CD4-positive, alpha-beta T cell treated with Interleukin-1 beta for 1 hour (primary cell): ENCODE measurements around the gene ANKS3.

ENCODE experiments used
- DNase-seq, 2 donors: peaks; one replicate each; pipeline ENCODE4 v3.0.0-alpha.2; 2020 to 2022

Gene ANKS3

DNA sequence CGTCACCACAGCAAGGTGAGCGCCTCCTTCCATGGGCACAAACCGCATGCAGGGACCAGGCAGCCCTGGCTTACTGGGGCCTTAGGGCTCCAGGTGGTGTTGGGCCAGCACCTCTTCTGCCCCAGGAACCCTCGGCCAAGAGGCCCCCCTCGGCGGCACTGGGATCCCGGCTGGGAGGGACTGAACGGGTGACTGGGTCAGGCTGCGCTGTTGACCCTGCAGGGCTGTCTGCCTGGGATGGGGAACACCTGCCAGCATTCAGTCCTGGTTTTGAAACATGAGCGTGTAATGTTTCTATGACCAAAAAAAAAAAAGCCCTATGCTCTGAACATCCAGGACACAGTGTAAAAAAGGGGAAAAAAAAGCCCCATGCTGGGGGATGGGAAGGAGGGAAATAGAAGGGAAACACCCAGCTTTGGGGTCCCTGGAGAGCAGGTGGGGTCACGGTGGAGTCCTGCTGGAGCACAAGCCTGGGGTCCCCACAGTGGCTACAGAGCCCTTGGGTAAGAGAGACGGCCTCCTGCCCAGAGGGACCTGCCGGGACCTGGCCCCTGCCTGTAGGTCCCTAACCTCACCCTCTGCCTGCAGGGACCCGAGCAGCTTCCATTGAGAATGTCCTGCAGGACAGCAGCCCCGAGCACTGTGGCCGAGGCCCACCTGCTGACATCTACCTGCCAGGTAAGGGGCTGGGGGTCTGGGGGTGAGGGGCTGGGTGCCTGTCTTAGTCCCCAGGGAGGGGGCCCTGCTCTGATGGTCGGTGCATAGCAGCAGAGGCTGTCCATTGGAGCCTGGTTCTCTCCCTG lies 50.6 kb downstream of the ANKS3 start:
- DNase-seq = no peak

DNA sequence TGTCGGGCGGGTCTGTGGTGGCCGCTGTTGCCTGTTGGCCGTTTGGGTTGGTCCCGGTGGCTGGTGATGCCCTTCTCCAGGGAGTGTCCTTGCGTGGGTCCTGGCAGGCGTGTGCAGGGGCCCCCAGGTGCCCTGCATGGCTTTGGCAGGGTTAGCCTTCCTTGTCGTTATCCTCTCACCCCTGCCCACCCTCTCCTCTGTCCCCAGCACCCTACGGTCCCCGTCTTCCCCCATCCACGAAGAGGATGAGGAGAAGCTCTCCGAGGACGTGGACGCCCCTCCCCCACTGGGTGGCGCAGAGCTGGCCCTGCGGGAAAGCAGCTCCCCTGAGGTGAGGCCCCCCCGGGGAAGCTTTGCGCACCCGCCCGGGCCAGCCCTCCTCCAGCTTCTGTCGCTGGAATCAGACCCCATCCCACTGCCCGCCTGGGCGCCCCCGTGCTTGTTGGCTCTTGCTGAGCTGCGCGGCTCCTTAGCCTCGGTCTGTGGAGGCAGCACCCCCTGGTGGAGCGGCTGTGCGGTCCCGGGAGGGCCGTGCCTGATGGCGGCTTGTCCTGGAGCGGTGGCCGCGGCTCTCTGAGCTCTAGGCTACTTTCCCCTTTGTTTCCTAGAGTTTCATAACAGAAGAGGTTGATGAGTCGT lies 51.3 kb downstream of the ANKS3 start:
- peak in 1 of 2 donors; percentile 42 for DNase-seq

DNA sequence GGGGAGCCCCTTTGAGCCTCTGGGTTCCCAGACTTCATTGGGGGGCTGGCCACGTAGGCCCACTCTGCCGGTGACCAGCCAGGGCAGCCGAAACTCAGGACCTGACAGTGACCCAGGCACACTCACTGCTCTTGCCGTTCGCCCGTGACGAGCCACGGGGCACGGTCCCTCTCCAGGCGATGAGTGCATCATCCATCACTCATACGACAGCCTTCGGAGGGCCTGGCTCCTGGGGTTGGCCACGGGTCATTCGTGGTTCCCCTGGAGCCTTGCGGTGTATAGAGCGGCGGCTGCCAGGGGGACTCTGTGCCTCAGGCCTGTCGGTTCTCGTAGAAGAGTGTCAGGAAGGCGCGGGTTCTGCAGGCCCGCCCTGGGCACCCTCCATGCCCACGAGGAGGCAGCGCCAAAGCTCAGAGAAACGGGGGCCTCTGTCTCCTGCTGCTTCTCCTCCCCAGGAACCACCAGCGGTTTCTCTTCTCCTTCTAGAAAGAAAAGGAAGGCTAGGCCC lies 51.9 kb downstream of the ANKS3 start:
- no peak for DNase-seq

DNA sequence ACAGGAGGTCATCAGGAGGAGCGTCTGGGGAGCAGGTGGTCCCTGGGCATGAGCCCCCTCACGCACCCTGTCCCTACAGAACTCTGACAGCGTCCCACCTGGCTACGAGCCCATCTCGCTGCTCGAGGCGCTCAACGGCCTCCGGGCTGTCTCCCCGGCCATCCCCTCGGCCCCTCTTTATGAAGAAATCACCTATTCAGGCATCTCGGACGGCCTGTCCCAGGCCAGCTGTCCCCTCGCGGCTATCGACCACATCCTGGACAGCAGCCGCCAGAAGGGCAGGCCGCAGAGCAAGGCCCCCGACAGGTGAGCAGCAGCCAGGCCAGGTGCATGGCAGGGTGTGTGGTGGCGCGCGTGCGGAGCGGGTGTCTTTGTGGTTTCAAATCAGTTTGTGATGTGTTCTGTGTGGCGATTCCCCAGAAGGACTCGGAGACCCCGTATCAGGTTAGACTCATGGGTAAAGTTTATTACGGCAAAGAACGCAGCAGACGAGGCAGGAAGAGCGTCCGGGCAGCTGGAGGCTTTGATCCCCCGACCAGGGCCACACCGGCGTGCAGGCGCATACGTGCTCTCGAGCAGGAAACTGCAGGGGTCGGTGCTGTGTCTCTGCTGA lies 52.5 kb downstream of the ANKS3 start:
- DNase-seq = no peak

DNA sequence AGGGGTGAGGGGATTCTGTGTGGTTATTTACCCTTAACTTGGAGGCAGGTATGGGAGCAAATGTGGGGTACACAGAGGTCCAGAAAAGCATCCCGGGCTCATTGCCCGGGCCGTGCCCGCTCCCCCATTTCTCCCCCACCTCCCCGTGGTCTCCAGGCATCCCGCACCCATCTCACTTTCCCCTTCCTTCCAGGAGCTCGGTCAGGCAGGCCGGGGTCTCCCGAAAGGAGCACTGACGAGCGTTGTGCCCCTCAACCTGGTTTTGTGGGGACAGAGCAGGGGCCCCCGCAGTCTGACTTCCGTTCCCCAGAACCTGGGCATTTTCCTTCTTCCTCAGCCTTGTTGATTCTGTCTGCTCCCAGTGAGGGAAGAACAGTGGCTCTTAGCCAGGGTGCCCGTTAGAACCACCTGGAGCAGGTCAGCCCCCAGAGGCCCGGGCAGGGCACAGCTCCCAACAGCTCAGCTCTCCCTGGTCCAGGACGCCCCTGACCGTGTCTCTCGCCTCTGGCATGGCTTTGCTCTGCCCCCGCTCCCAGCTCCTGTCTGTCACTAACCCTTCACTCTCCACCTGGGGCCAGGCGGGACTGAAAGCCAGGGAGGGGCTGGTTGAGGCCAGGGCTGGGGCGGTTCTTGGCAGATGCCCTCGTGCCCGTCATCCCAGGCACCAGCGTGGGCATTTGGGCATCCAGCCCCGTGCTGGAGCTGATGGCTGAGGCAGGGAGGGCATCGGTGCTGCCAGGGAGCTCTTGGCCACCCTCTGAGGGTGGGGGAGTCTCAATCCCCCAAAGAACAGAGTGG lies 53.2 kb downstream of the ANKS3 start:
- DNase-seq = no peak

DNA sequence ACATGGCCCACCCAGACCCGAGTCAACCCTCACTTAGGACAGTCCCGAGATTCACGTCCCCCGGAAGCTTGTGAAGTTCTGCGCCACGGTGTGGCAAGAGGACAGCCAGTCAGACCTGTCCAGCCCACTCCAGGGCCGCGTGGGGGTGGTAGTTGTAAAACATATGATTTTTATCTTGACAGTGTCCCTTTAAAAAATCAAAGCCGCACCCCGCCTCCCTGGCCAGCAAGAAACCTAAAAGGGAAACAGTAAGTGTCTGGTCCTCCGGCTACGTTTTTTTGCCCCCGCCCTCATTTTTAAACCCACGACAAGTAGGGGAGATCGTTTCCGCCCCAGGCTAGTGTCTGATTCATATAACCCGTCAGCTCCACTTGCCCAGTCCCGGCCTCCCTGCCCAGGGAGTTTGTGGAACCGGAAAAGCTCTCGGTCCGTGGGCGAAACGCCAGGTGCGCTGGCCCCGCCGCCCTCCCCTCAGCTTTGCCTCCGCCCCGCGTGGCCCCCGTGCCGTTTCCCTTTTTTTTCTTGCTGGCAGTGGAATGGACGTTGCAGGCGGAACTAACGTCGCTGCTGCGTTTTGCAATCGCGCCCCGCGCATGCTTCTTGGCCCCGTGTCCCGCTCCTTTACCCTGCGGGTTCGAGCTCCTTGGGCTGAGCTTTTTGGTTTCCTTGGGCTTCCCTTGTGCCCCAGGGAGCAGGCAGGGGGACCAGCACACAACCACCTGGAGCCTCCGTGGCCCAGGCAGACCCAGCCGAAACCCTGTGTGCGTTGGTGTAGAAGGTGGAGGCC lies 54.0 kb downstream of the ANKS3 start:
- DNase-seq = peak in 1 of 2 donors; percentile 59

DNA sequence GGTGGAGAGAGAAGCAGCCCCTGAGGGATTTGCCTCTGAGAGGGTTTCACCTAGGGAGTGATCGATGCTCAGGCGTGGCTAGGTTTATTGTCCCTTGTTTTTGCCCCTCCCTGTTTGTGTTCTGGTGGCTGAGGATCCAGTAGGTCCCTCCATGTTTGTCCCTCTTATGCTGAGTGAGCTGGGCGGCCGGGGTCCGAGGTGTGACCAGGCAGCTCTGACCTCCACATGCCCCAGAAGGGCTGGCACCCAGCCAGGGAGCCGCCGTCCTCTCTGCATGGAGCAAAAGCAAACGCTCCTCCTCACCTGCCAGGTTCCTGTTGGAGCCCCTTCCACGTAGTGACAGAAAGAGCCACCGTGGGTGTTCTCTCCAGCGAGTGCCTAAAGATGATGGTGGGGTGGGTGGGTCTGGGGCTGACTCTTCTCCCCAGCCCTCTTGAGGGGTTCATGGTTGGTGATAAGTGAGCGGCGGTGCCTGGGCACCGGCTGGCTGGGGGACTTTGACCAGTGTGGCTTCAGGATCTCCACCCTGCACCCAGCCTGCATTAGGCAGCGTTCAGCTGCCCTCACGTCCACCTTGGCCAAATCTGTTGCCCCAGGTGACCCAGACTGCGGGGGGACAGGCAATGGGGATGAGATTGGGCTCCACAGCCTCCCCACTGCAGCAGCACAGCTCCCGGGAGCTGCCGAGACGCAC lies 54.8 kb downstream of the ANKS3 start:
- DNase-seq = no peak

DNA sequence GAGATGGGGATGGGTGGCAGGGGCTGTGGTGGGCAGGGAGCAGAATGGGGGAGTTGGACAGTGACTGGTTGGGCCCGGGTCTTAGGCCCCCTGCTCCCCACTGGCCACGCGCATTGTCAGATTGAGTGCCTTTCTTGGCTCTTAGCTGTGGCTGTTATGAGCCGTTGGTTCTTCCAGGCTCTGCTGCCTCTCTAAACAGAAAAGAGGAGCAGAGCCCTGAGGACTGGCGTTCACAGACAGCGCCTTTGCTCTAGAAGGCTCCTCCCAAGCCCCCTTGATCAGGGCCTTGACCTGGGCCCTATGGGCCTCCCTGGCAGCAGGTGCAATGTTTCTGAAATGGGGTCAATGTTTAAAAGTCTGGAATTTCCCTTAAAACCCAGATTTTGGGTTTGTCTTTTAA lies 55.5 kb downstream of the ANKS3 start:
- no peak for DNase-seq

DNA sequence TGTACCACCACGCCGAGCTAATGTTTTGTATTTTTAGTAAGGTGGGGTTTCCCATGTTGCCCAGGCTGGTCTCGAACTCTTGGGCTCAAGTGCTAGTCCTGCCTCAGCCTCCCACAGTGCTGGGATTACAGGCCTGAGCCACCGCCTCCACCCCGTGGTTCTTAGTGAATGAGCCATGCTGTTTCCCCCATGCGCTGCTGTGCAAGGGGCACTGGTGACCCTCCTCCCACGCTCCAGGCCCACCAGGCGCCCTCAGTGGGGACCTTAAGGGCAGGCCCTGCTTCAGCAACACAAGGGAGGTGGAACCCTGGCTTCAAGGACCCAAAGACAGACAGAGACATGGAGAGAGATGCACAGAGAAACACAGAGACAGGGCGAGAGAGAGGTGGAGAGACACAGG lies 56.1 kb downstream of the ANKS3 start:
- DNase-seq = no peak

DNA sequence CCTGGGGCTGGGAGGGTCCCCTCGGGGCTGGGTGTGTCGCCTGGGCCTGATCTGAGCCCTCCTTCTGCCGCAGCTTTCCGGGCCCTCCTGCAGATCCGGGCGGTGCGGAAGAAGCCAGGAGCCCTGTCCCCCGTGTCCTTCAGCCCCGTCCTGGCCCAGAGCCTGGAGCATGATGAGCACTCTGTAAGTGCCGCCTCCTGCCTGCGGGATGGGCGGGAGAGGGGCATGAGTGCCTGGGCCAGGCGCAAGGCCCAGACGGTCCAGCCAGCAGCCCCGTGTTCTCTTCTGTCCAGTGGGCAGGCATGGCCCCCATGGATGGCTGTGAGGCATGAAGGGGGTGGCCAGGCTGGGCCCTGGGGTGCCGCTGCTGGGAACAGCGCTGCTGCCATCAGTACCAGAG lies 56.7 kb downstream of the ANKS3 start:
- DNase-seq = no peak

DNA sequence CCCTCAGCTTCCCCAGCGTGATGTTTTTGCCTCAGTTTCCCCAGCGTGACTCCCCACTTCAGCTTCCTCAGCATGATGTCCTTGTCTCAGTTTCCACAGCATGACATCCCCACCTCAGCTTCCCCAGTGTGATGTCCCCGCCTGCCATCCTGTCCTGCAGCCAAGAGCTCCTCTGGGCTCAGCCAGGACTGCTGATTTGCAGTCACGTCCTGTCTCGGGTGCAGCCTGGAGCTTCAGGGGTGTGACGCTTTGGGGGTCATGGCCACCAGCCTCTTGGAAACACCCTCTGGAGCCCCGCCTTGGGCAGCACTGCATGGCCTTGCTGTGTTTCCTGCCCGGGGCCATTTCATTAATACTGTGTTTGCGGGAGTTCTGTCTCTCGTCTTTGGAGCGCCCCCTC lies 57.2 kb downstream of the ANKS3 start:
- DNase-seq = no peak

DNA sequence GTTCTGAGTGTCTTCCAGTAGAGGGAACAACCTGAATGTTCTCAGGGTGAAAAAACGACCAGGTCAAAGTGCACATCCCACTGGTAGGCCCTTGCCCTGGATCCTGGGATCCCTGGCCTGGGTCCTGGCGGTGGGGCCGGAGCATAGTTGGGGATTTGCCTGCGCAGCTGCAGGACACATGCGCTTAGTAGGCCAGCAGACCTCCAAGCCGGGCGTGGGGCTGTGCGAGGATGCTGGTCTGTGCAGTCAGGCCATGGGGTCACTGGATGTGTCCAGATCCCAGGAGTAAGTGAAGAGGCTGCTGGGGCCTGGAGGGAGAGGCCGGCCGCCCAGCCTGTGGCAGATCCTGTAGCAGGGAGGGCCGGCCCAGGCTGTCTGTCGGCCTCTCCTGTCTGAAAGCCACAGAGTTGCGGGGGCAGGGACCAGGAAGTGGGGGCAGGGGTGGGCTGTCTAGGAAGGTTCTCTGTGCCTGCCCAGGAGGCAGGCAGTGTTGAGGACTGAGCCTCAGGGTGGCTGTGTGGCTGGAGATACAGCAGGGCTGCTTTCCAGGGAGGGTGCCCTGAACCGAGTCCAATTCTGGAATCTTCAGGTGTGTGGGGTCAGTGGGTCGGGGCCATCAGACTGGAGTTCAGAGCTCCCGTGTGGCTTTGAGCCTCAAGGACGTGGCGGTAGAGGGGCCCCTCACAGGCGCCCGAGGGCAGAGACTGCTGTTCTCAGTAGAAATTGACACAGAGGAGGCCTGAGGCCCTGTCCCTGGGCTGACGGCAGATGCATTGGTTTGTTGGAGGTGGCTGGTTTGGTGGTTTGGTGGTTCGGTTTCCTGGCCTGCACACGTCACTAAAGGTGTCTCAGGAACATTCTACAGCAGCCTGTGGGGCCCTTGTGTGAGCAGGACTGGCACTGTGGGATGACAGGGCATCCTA lies 57.9 kb downstream of the ANKS3 start:
- DNase-seq = peak; percentile 73

DNA sequence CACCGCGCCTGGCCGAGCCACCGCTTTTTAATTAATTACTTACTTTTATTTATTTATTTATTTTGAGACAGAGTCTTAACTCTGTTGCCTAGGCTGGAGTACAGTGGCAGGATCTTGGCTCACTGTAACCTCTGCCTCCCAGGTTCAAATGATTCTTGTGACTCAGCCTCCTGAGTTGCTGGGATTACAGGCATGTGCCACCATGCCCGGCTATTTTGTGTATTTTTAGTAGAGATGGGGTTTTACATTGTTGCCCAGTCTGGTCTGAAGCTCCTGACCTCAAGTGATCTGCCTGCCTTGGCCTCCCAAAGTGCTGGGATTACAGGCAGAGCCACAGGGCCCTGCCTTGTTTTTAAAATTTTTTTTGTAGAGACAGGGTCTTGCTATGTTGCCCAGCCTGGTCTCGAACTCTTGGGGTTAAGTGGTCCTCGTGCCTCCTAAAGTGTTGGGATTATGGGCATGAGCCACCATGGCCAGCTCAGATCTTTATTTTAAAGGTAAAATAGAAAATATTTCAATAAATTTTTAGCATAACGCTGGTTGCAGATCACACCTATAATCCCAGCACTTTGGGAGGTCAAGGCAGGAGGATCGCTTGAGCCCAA lies 59.0 kb downstream of the ANKS3 start:
- no peak for DNase-seq

DNA sequence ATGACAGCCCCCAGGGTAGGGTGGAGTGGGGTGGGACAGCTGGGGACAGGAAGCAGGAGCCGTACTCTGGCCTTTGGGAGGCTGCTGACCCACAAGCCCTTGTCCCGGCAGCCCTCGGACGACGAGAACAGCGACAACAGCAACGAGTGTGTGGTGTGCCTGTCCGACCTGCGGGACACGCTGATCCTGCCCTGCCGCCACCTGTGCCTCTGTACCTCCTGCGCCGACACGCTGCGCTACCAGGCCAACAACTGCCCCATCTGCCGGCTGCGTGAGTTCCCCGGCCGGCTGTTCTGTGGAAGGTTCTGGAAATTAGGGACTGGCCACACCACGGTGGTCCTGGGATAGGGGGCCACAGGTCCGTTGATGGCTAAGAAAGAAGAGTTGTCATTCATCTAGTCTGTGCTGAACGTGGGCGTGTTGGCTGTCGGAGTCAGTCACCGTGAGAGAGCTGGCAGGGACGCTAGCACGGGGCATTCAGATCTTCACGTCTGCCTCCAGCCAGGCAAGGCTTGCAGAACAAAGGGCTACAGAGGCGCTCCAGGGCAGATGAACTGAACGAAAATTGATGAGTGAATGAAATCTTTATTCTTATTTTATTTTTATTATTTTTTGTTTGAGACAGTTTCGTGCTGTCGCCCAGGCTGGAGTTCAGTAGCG lies 60.6 kb downstream of the ANKS3 start:
- DNase-seq = no peak

DNA sequence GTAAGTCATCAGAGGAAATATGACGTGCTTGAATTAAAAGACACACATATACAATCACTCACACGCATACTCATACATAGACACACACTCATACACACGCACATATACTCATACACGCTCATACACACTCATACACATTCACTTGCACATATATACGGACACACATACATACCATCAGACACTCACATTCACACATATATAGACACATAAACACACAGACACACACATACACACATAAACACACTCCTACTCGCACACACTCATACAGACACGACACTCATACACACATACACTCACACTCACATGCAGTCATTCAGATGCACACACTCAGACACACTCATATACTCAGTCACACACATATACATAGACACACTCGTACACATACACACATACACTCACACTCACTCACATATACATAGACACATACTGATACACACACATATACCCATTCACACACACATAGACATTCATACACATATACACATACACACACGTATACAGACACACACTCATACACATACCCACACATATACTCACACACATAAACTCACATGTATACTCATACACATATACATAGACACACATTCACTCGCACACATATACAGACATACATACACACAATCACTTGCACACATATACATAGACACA lies 65.6 kb downstream of the ANKS3 start:
- DNase-seq = no peak

DNA sequence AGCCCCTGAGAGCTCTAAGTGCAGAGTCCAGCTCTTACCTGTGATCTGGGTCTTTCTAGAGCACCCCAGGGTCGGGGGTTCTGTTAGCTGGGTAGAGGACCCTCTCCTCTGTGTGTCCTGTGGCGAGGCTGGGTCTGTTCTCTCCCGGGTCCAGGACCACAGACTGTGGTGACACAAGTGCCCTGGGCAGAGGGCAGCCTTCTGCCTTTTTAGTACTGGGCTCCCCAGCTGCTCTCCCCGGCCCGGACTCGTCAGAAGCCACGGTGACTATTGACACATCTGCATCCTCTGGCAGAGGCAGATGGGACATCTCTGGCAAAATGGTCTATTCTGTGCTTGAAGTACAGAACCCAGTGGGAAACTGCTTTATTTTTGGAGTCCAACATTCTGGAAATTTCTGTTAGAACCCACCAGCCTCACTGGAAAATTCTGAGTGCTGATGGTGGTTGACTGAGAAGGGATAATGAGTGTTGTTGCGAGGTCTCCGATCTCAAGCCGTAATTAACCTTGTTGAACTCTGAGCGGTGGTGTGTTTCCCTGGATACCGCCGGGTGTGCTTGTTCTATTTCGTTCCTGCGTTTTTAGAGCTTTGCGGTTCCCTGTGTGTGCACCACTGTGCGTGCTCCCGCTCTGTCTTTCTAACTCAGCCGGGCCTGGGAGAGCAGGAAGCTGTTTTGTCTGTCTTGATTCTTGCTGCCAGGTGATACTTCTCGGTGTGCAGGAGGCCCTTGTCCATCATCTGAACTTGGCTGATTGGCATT lies 66.7 kb downstream of the ANKS3 start:
- no peak for DNase-seq

DNA sequence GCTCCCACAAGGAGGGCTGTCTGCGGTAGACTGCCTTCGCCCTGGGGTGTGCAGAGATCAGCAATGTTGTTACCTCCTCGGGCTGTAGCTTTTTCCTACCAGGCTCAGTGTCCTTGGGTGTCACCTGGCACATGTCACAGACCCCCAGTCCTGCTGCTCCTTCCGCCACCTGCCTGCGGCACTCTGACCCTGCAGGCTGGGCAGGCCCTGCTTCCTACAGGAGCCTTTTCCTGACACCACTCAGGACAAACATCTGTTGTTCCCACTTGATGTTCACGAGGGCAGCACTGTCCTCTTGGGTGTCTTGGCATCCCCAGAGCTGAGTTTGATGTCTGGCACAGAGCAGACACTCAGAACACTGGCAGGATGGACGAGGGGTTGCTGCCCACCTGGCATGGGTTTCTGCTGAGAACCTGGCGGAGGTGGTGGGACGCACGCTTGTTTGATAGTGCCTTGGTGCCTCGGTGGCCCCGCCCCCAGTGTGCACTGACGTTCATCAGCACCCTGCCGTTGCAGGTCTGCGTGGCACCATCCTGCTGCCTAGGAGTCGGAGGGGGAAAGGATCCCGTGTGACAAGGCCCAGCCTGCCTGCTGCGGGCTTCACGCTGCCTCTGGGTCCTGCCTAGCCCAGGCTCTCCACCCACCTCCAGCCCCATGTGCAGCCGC lies 67.4 kb downstream of the ANKS3 start:
- no peak for DNase-seq
